Measurements from ENCODE around the gene NLRP14.

The NLRP14 gene

GRCh38 chr11:7014118-7014517 is 6.2 kb upstream of the NLRP14 start:
- Histone ChIP-seq H3K27me3 (ENCODE audit: insufficient read depth, low read length, poor library complexity, severe bottlenecking) (no peaks in the 10 kb centered on the region), H3K36me3 (ENCODE audit: insufficient read depth, low read length) (no peaks in the 10 kb centered on the region), H3K4me3 (ENCODE audit: low read length, poor library complexity, severe bottlenecking) (no peak overlapping the region), H2AFZ (ENCODE audit: low read length) (no peak overlapping the region), H3K9me3 (ENCODE audit: insufficient read depth, low read depth, low read length) (no peaks in the 10 kb centered on the region), H3K79me2 (ENCODE audit: insufficient read depth, low read length) (no peaks in the 10 kb centered on the region), H4K20me1 (ENCODE audit: insufficient read depth, low read length, poor library complexity, severe bottlenecking) (no peaks in the 10 kb centered on the region), H3F3A (ENCODE audit: low read depth) (no peaks in the 10 kb centered on the region), H3K4me1 (ENCODE audit: insufficient read depth, low read length, poor library complexity, severe bottlenecking) (no peaks in the 10 kb centered on the region), H3K9ac (ENCODE audit: low read depth, low read length, poor library complexity, severe bottlenecking) (no peak overlapping the region), H3K9me2 (replicated peaks; ENCODE audit: low read depth, low read length) (no peaks in the 10 kb centered on the region), H3K4me2 (ENCODE audit: low read depth, low read length, poor library complexity, severe bottlenecking) (no peak overlapping the region)
- TF ChIP-seq, protein P1, sequence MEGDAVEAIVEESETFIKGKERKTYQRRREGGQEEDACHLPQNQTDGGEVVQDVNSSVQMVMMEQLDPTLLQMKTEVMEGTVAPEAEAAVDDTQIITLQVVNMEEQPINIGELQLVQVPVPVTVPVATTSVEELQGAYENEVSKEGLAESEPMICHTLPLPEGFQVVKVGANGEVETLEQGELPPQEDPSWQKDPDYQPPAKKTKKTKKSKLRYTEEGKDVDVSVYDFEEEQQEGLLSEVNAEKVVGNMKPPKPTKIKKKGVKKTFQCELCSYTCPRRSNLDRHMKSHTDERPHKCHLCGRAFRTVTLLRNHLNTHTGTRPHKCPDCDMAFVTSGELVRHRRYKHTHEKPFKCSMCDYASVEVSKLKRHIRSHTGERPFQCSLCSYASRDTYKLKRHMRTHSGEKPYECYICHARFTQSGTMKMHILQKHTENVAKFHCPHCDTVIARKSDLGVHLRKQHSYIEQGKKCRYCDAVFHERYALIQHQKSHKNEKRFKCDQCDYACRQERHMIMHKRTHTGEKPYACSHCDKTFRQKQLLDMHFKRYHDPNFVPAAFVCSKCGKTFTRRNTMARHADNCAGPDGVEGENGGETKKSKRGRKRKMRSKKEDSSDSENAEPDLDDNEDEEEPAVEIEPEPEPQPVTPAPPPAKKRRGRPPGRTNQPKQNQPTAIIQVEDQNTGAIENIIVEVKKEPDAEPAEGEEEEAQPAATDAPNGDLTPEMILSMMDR (conservative IDR thresholded peaks at IDR 0.05; ENCODE audit: low read length) = no peak
- no peak for TF ChIP-seq EZH2phosphoT487 (IDR thresholded peaks at IDR 0.05; ENCODE audit: borderline replicate concordance)

DNA sequence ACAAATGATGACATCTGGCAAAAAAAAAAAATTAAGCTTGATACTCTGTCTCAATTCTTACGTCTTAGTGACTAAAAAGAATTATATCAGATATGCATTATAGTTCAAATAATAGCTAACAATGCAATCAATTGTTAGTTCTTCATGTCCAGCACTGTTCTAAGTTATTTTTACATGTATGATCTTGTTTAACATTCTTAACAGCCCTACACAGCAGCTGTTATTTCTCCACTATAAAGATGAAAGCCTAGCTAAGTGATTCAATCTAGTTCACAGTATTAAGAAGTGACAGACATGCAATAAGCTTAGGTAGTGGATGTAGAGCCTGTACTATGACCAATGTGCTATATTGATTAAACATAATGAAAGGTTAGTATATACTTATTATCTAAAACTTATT is 4.3 kb upstream of the NLRP14 start:
- H4K20me1 ChIP-seq (ENCODE audit: insufficient read depth, low read length, poor library complexity, severe bottlenecking) = no peaks in the 10 kb centered on the region
- no peaks in the 10 kb centered on the region for H3K9me3 ChIP-seq (ENCODE audit: insufficient read depth, low read depth, low read length)
- no peak overlapping the region for H2AFZ ChIP-seq (ENCODE audit: low read length)
- no peaks in the 10 kb centered on the region for H3K36me3 ChIP-seq (ENCODE audit: insufficient read depth, low read length)
- H3K79me2 ChIP-seq (ENCODE audit: insufficient read depth, low read length) = no peaks in the 10 kb centered on the region
- H3K4me3 ChIP-seq (ENCODE audit: low read length, poor library complexity, severe bottlenecking) = no peak overlapping the region
- no peaks in the 10 kb centered on the region for H3F3A ChIP-seq (ENCODE audit: low read depth)
- no peak overlapping the region for H3K4me2 ChIP-seq (ENCODE audit: low read depth, low read length, poor library complexity, severe bottlenecking)
- H3K27me3 ChIP-seq (ENCODE audit: insufficient read depth, low read length, poor library complexity, severe bottlenecking) = no peaks in the 10 kb centered on the region
- no peak overlapping the region for H3K9ac ChIP-seq (ENCODE audit: low read depth, low read length, poor library complexity, severe bottlenecking)
- H3K9me2 ChIP-seq (replicated peaks; ENCODE audit: low read depth, low read length) = no peaks in the 10 kb centered on the region
- no peaks in the 10 kb centered on the region for H3K4me1 ChIP-seq (ENCODE audit: insufficient read depth, low read length, poor library complexity, severe bottlenecking)
- TF ChIP-seq, protein P1 (conservative IDR thresholded peaks at IDR 0.05; ENCODE audit: low read length) = no peak
- no peak for TF ChIP-seq EZH2phosphoT487 (IDR thresholded peaks at IDR 0.05; ENCODE audit: borderline replicate concordance)

DNA sequence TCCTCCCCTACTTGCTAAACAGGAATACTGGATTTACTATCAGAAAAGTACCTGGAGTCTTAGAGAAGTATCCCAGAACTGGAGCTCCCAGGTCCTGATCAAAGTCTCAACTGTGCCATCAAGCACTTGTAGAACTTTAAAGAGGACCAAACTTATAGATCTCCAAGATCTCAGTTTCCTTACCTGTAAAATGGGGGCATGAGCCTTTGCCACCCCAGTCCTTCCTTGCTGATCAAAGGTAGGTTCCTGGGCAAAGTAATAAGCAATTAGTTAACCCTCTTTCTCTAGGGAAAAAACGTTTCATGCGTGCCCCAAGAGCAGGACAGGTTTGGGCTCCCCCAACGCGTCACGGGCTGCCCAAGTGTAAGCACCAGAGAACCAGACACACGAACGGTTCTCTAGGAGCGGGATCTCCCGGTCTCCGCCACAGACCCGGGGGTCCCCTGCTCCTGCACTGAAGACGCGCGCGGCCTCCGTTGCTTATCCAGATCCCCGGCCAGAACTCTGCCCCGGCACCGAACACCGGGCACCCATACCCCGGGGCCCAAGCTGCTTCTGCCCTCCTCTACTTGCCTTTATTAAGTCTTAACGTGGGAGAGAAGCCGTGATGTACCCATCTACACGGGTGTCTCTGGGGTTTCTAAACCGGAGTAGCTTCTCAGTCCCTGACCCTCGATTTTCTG is 638 bp upstream of the NLRP14 start:
- no peak overlapping the region for H3K4me3 ChIP-seq (ENCODE audit: low read length, poor library complexity, severe bottlenecking)
- H3K9me3 ChIP-seq (ENCODE audit: insufficient read depth, low read depth, low read length) = no peaks in the 10 kb centered on the region
- no peaks in the 10 kb centered on the region for H3K9me2 ChIP-seq (replicated peaks; ENCODE audit: low read depth, low read length)
- H3K4me2 ChIP-seq (ENCODE audit: low read depth, low read length, poor library complexity, severe bottlenecking) = no peak overlapping the region
- H3K27me3 ChIP-seq (ENCODE audit: insufficient read depth, low read length, poor library complexity, severe bottlenecking) = no peaks in the 10 kb centered on the region
- H2AFZ ChIP-seq (ENCODE audit: low read length) = no peak overlapping the region
- no peak overlapping the region for H3K9ac ChIP-seq (ENCODE audit: low read depth, low read length, poor library complexity, severe bottlenecking)
- no peaks in the 10 kb centered on the region for H3F3A ChIP-seq (ENCODE audit: low read depth)
- no peaks in the 10 kb centered on the region for H3K79me2 ChIP-seq (ENCODE audit: insufficient read depth, low read length)
- H3K36me3 ChIP-seq (ENCODE audit: insufficient read depth, low read length) = no peaks in the 10 kb centered on the region
- TF ChIP-seq EZH2phosphoT487 (IDR thresholded peaks at IDR 0.05; ENCODE audit: borderline replicate concordance) = no peak
- TF ChIP-seq, protein P1 (conservative IDR thresholded peaks at IDR 0.05; ENCODE audit: low read length) = no peak
- no peaks in the 10 kb centered on the region for H4K20me1 ChIP-seq (ENCODE audit: insufficient read depth, low read length, poor library complexity, severe bottlenecking)
- H3K4me1 ChIP-seq (ENCODE audit: insufficient read depth, low read length, poor library complexity, severe bottlenecking) = no peaks in the 10 kb centered on the region

All from Loucy (cell line).